Left ventricle myocardium inferior (tissue), 1 donor: ENCODE data around the gene TSKS. TPM values are rescaled to one million over a fixed set of nuclear protein-coding genes. Genes with fewer than 3 reads are reported as not detected.

Source experiments
- DNase-seq: peaks from one replicate; pipeline ENCODE4 v3.0.0-alpha.2; 2020
- H3K27ac ChIP-seq: fragments of 200-600 bp; replicated peaks from 2 replicates; pipeline ENCODE4 v1.8.0; 2021
- H3K27me3 ChIP-seq: fragments of 200-600 bp; 2 replicates; pipeline ENCODE4 v1.8.0; 2021; ENCODE audit warnings: low read depth
- H3K36me3 ChIP-seq: fragments of 200-600 bp; 2 replicates; pipeline ENCODE4 v1.8.0; 2021
- H3K4me1 ChIP-seq: fragments of 200-600 bp; 2 replicates; pipeline ENCODE4 v1.8.0; 2021
- H3K4me3 ChIP-seq: fragments of 200-600 bp; 2 replicates; pipeline ENCODE4 v1.8.0; 2021; ENCODE audit warnings: mild to moderate bottlenecking, moderate library complexity
- H3K9me3 ChIP-seq: fragments of 200-600 bp; replicated peaks from 2 replicates; pipeline ENCODE4 v1.8.0; 2021
- intact Hi-C: fragments of 100-400 bp; cut with micrococcal nuclease; formaldehyde crosslinking; loops from one replicate; pipeline ENCODE4 v1.11.0; 2022
- total RNA-seq: library from RNA; stranded (reverse); fragmentation: NEBNext Ultra II Directional; extraction: Animal tissue kit (Norgen Biotek cat#: 25700); gene quantifications from one replicate; pipeline ENCODE4 v1.2.1, GENCODE V29; 2021
- TF ChIP-seq, protein P1 (sequence below): fragments of 200-600 bp; IDR thresholded peaks from 2 replicates; pipeline ENCODE4 v1.8.0; 2021; ENCODE audit warnings: antibody characterized with exemption, mild to moderate bottlenecking, borderline replicate concordance
- donor health status: DM: no; HTN: yes; CAD: no; lungs with severe emphysema.

The TSKS gene
- total RNA-seq, 1 donor from 2014 or later, result 0.38 TPM

DNA sequence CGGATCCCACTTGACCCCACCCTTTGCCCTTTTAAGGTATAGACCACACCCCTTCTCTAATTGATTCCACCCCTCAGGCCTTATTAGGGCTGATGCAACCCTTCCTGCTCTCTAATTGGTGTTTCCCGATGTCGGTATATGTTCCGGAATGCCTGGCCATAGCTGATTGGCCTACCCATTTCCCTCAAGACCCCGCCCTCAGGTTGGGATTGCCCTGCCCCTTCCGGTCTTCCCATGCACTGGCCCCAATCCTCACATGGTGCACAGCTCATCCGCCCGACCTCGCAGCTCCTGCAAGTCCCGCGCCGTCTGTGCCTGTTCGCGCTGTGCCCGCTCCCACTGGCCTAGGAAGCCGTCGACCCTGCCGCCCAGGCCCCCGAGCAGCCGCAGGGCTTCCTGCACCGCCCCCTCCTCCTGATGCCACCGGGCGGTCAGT lies 18.1 kb downstream of the TSKS start:
- TF ChIP-seq, protein P1, sequence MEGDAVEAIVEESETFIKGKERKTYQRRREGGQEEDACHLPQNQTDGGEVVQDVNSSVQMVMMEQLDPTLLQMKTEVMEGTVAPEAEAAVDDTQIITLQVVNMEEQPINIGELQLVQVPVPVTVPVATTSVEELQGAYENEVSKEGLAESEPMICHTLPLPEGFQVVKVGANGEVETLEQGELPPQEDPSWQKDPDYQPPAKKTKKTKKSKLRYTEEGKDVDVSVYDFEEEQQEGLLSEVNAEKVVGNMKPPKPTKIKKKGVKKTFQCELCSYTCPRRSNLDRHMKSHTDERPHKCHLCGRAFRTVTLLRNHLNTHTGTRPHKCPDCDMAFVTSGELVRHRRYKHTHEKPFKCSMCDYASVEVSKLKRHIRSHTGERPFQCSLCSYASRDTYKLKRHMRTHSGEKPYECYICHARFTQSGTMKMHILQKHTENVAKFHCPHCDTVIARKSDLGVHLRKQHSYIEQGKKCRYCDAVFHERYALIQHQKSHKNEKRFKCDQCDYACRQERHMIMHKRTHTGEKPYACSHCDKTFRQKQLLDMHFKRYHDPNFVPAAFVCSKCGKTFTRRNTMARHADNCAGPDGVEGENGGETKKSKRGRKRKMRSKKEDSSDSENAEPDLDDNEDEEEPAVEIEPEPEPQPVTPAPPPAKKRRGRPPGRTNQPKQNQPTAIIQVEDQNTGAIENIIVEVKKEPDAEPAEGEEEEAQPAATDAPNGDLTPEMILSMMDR, result no peak
- Histone ChIP-seq H3K27me3 (no peaks in the 10 kb centered on the region), H3K4me1 (no peaks in the 10 kb centered on the region), H3K9me3 (no peaks in the 10 kb centered on the region), H3K4me3 (no peak overlapping the region), H3K36me3 (no peaks in the 10 kb centered on the region), H3K27ac (no peak overlapping the region)
- intact Hi-C loops, result no loop called here
- no peak for DNase-seq

DNA sequence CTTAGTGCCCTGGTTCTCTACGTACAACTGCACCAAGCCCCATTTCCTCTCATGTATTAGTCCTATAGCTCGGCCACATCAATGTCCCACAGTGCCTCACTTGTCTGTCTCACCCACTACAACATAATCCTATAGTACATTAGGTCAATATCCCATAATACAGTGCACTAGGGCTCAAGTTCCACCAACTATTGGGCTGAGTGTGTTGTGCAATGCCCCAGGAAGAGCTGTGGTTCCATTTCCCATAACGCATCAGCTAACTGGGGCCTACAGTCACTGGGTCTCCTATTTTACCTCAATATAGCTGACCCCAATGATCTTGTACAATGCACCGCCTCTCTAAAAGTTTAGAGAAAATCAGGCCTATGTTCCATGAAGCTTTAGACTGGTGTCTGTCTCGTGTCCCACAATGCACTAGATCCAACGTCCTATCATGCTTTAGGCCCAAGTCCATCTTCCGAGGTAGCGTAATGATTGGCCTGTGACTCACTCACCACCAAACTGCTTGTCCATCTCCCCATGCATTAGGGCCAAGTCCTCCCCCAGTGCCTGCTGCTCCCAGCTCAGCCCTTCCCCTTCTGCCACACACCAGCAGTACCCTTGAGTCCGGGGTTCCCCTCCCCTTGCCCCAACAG lies 21.8 kb downstream of the TSKS start:
- Histone ChIP-seq H3K4me3 (no peak overlapping the region), H3K36me3 (no peaks in the 10 kb centered on the region), H3K4me1 (no peaks in the 10 kb centered on the region), H3K27me3 (no peaks in the 10 kb centered on the region), H3K9me3 (no peaks in the 10 kb centered on the region), H3K27ac (no peak overlapping the region)
- no peak for DNase-seq
- intact Hi-C loops, result no loop called here
- TF ChIP-seq, protein P1, result no peak

DNA sequence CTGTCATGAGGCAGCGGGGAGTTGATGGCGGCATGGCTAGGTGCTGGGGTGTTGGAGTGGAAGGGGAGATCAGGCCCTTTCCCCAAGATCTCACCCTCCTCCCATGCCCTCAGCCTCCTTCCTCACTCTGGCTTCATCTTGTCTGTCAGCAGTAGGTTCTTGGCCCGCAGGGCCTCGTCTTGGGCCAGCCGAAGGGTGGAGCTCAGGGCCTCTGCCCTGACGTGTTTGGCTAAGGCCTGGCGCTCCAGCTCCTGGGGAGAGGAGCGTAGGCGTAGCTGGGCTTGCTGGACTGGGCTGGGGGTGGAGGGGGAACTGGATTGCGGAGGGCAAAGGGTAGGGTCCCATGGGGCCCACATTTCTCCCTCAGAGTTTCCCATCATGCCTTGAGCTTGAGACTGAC lies 23.2 kb downstream of the TSKS start:
- Histone ChIP-seq H3K9me3 (no peaks in the 10 kb centered on the region), H3K36me3 (no peaks in the 10 kb centered on the region), H3K4me1 (no peaks in the 10 kb centered on the region), H3K27me3 (no peaks in the 10 kb centered on the region), H3K27ac (no peak overlapping the region), H3K4me3 (no peak overlapping the region)
- intact Hi-C loops, result no loop called here
- TF ChIP-seq, protein P1, result no peak
- no peak for DNase-seq

DNA sequence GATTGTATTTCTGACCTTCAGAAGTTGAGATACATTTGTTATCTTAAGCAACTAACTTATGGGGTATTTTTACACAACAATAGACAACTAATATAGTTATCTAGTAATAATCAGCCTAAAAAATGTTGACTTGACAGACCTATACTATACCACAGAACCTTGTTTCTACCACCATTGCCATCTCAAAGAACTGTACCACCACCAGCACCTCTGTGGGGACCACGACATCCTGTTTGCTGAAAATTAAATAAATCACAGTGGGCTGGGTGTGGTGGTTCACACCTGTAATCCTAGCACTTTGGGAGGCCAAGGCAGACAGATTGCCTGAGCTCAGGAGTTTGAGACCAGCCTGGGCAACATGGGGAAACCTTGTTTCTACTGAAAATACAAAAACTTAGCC lies 24.0 kb downstream of the TSKS start:
- no peak for DNase-seq
- H3K27ac ChIP-seq, result no peak overlapping the region
- TF ChIP-seq, protein P1, result no peak
- H3K9me3 ChIP-seq, result no peaks in the 10 kb centered on the region
- H3K36me3 ChIP-seq, result no peaks in the 10 kb centered on the region
- H3K4me1 ChIP-seq, result no peaks in the 10 kb centered on the region
- H3K4me3 ChIP-seq, result no peak overlapping the region
- no peaks in the 10 kb centered on the region for H3K27me3 ChIP-seq
- intact Hi-C loops, result no loop called here

DNA sequence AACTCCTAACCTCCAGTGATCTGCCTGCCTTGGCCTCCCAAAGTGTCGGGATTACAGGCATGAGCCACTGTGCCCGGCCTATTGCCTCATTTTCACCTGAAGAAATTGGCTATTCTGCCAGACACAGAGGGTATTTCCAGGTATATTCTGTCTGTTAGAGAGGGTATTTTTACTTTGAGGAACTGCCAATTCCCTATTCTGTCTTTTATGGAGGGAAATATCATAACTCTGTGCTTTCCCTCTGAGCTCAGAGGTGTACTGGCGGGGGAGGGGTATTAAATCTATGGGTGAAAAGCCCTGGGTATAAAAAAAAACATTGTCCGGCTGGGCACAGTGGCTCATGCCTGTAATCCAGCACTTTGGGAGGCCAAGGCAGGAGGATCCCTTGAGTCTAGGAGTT lies 24.8 kb downstream of the TSKS start:
- H3K4me1 ChIP-seq, result no peaks in the 10 kb centered on the region
- H3K9me3 ChIP-seq, result no peaks in the 10 kb centered on the region
- no peaks in the 10 kb centered on the region for H3K36me3 ChIP-seq
- no peak for DNase-seq
- intact Hi-C loops, result no loop called here
- H3K27me3 ChIP-seq, result no peaks in the 10 kb centered on the region
- TF ChIP-seq, protein P1, result no peak
- no peak overlapping the region for H3K27ac ChIP-seq
- no peak overlapping the region for H3K4me3 ChIP-seq
